Astrocyte of the spinal cord (primary cell): Measurements from ENCODE around the gene HTR3E.

ENCODE experiments used
- DNase-seq: peaks from one replicate; pipeline ENCODE4 v3.0.0; 2011; ENCODE audit warnings: low read depth, low spot score
- H3K4me3 ChIP-seq: 2 replicates; pipeline ENCODE4 v1.5.1; 2011; ENCODE audit warnings: low read depth, mild to moderate bottlenecking, low read length, moderate library complexity
- CTCF ChIP-seq: IDR thresholded peaks from 2 replicates; pipeline ENCODE4 v1.5.1; 2012; ENCODE audit warnings: low read depth, mild to moderate bottlenecking, low read length, inconsistent platforms
- in situ Hi-C: cut with HindIII; loops from 2 replicates; pipeline ENCODE4 v1.10.0; 2017; ENCODE audit warnings: low sequenced_read_pairs

HTR3E gene

GRCh38 chr3:184132945-184133344 is 36.1 kb downstream of the HTR3E start:
- no peak for DNase-seq
- no peak overlapping the region for H3K4me3 ChIP-seq
- no peak for TF ChIP-seq CTCF
- in situ Hi-C loops: no loop called here

DNA sequence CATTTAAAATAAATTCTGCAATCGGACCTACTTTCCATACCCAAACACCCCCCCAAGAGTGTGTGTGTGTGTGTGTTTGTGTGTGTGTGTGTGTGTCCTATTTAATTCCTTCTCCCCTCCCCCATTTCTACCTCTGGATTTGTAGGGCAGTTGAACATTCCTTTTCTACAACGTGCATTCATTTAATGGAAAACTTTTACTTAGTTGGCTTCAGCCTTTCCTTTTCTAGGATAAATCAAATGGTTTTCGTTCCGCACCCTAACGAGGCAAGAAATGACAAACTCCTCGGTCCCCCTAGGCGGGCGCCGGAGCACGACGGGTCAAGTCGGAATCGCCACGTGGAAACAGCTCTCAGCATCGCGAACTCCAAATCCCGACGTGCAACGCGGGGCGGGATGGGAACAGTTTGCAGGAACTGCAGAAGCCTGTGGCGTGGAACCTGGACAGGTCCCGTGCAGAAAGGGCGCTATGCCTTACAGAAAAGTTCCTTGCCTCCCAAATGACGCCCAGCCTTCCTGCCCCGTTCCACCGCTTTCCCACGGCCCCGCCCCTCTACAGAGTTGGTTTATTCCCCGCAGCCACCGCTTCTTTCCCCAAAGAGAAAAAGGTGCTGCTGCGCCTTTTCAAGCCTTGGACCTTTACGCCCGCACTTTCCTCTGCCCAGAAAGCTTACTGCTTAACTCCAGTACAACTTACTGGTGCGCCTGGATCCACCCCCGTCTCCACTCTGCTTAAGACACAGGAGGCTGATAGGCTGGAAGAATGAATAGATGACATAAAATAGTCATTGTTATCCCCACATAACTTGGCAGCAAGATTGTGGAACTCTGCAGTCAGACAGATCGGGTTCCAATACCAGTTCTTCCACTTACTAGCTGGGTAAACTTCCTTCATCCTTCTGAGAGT is 37.2 kb downstream of the HTR3E start:
- DNase-seq: peak; percentile 73
- in situ Hi-C loops: no loop called here
- TF ChIP-seq CTCF: no peak
- H3K4me3 ChIP-seq: peak overlapping the region; percentile 96

DNA sequence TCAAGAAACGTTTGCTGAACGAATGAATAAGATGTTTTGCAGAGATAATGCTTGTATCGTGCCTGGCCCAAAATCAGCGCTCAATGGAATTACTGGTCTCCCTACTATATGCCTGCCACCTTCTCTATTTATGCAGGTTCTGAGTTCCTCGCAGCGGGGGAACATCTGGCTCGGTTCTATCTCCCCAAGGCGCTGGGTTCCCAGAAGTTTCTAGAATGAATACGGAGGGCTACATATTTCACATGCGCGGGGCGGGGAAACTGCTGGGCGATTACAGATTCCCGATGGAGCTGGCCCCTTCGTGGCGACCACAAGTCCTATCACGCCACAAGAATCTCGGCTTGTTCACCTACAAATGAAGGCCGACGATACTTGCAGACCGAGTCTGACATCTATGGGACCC is 37.9 kb downstream of the HTR3E start:
- no peak for DNase-seq
- TF ChIP-seq CTCF: no peak
- in situ Hi-C loops: no loop called here
- H3K4me3 ChIP-seq: peak overlapping the region; percentile 96

DNA sequence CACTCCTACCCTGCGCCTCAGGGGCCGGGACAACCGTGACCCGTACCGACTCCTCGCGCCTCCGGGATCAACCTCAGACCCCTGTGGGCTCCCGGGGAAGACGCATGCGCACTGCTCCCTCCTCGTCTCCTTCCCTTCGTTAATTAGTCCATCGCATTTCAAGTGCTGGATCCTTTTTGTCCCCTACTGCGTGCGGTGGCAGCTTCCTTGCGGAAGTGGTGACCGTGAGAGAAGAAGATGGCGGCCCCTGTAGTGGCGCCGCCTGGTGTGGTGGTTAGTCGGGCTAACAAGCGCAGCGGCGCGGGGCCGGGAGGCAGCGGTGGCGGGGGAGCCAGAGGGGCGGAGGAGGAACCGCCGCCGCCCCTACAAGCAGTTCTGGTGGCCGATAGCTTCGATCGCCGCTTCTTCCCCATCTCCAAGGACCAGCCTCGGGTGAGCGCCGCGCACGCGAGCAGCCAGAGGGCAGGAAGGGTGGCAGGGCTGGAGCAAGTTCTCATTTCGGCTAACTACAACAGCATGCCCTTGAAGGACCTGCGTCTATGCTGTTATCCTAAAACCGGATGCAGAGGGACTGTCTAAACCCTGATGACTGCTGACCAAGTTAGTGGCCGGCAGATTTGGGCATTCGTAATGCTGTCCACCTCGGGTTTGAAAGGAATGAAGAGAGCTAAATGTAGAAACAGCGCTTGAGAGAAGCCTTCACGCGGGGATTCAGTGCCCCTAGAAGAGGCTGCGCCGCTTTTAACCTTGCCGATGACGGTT is 38.5 kb downstream of the HTR3E start, which contains the start of gene EIF2B5:
TSS of gene EIF2B5 (plus strand) at position 210 of the 762 bp plus-strand sequence. CDS start at position 238, 28 bp downstream.
- peak; percentile 40 for TF ChIP-seq CTCF
- DNase-seq: peak; percentile 90
- peak within 1 kb of the TSS; percentile 96 for H3K4me3 ChIP-seq
- in situ Hi-C loops: no loop called here

DNA sequence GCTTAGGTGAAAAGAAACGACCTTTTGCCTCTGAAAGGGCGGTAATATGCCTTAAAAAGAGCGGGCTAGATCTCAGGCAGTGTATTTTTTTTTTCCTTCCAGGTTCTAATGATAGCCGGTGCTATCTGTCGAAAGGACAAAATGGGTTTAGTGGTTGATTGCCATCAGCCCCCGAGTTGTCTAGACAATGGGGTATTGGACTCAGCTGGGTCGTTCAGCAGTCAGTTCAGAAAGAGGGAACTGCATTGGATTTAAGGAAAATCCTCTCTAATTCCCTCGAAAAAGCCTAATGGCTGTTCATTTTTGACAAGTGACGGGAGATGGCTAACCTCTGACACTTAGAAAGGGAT is 39.0 kb downstream of the HTR3E start:
- DNase-seq: no peak
- TF ChIP-seq CTCF: no peak
- in situ Hi-C loops: no loop called here
- peak overlapping the region; percentile 96 for H3K4me3 ChIP-seq

- no peak overlapping the region for H3K4me3 ChIP-seq
- no peak for TF ChIP-seq CTCF
- no peak for DNase-seq
- in situ Hi-C loops: no loop called here
Observed at GRCh38 chr3:184140436-184140835, 43.6 kb downstream of the HTR3E start.
